Dermis microvascular lymphatic vessel endothelial cell (primary cell): Measurements from ENCODE around the gene KBTBD7. TPM values are rescaled to one million over a fixed set of nuclear protein-coding genes. Genes with fewer than 3 reads are reported as not detected.

ENCODE experiments used
- total RNA-seq: library from RNA; depleted of rRNA; stranded (reverse); fragments of >200 nt; gene quantifications from 2 replicates; pipeline ENCODE4 v1.2.1, GENCODE V29; 2014

The KBTBD7 gene
- total RNA-seq, 1 donor from 2014 or later = 5.1 TPM

Other genes with a start within 250 kb of the KBTBD7 start
- 71.9 and 106 TPM in 2 replicates for gene ELF1, start 175.3 kb downstream of the KBTBD7 start, total RNA-seq
- gene WBP4, start 133.1 kb downstream of the KBTBD7 start, total RNA-seq = 4.7 TPM in 2 replicates
- 7.7 and 8.5 TPM in 2 replicates for gene KBTBD6, start 61.8 kb downstream of the KBTBD7 start, total RNA-seq
- gene MTRF1, start 69.0 kb upstream of the KBTBD7 start, total RNA-seq = 5.9 and 7.2 TPM in 2 replicates
- 4.4 and 4.7 TPM in 2 replicates for gene NAA16, start 116.7 kb upstream of the KBTBD7 start, total RNA-seq